ENCODE results near the gene AKAP8L. TPM values are rescaled to one million over a fixed set of nuclear protein-coding genes. Genes with fewer than 3 reads are reported as not detected.
"Not testable (repeated sequence)": the region's sequence is repeated elsewhere in the genome, so short reads cannot be mapped to it uniquely, and the experiment has no call there.

Gene AKAP8L
- total and polyA plus RNA-seq, 2 donors (not counting 1 experiment from before 2014, with no cell fraction given), result 184 to 211 TPM

GRCh38 chr19:15340086-15340485 is 78.7 kb downstream of the AKAP8L start:
- ChIA-PET CTCF (no interaction called here), POLR2A (interaction anchor here (1.2 kb wide), 1 partner anchor 9 kb away, joined by 3 read pairs; no protein-coding TSS in a partner anchor)
- no peaks in the 10 kb centered on the region for H3K9me3 Mint-ChIP-seq (ENCODE audit: insufficient read depth)
- Histone ChIP-seq H3K4me1 (ENCODE audit: control insufficient read depth in 2 of 2, insufficient read depth in 2 of 2, low read length in 2 of 2) (peaks cover 0 to 7% of the 10 kb centered on the region in 2 donors), H3K9ac (ENCODE audit: low read length) (no peak overlapping the region), H3K4me2 (replicated peaks; ENCODE audit: low read depth, low read length, poor library complexity, severe bottlenecking) (no peak overlapping the region), H3K27ac (ENCODE audit: low read length in 2 of 2) (no peak overlapping the region), H2AFZ (ENCODE audit: insufficient read depth, low read depth, low read length, poor library complexity, severe bottlenecking) (no peak overlapping the region), H4K20me1 (ENCODE audit: control insufficient read depth, insufficient read depth, low read length, poor library complexity, severe bottlenecking) (peaks cover 5% of the 10 kb centered on the region), H3K79me2 (ENCODE audit: control insufficient read depth, insufficient read depth, low read length) (peaks cover 64% of the 10 kb centered on the region), H3K36me3 (replicated peaks in 1 of 2; ENCODE audit: control extremely low read depth in 1 of 2, control insufficient read depth in 1 of 2, extremely low read depth in 1 of 2, insufficient read depth in 2 of 2, low read length in 1 of 2) (peaks cover 4 to 38% of the 10 kb centered on the region in 2 experiments), H3K4me3 (ENCODE audit: control extremely low read depth in 1 of 5, extremely low read depth in 1 of 5, insufficient read depth in 1 of 5, low read depth in 2 of 5, low read length in 4 of 5) (no peak overlapping the region), H3K27me3 (replicated peaks in 1 of 4; ENCODE audit: control extremely low read depth in 1 of 4, control insufficient read depth in 3 of 4, insufficient read depth in 4 of 4, low read length in 3 of 4) (no peaks in the 10 kb centered on the region), H3K9me3 (ENCODE audit: control extremely low read depth in 1 of 3, control insufficient read depth in 2 of 3, insufficient read depth in 1 of 3, low read length in 2 of 3) (no peaks in the 10 kb centered on the region)
- TF ChIP-seq EZH2 (IDR thresholded peaks at IDR 0.05; ENCODE audit: borderline replicate concordance, insufficient read depth, low read depth, low read length, poor library complexity, severe bottlenecking), result no peak
- TF ChIP-seq, protein P1, sequence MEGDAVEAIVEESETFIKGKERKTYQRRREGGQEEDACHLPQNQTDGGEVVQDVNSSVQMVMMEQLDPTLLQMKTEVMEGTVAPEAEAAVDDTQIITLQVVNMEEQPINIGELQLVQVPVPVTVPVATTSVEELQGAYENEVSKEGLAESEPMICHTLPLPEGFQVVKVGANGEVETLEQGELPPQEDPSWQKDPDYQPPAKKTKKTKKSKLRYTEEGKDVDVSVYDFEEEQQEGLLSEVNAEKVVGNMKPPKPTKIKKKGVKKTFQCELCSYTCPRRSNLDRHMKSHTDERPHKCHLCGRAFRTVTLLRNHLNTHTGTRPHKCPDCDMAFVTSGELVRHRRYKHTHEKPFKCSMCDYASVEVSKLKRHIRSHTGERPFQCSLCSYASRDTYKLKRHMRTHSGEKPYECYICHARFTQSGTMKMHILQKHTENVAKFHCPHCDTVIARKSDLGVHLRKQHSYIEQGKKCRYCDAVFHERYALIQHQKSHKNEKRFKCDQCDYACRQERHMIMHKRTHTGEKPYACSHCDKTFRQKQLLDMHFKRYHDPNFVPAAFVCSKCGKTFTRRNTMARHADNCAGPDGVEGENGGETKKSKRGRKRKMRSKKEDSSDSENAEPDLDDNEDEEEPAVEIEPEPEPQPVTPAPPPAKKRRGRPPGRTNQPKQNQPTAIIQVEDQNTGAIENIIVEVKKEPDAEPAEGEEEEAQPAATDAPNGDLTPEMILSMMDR (IDR thresholded peaks at IDR 0.05), result no peak
- peaks cover 3% of the 10 kb centered on the region for H3K4me1 Mint-ChIP-seq
- H3K27ac Mint-ChIP-seq, result no peak overlapping the region
- intact Hi-C loops (cut with micrococcal nuclease), result no loop called here
- no peaks in the 10 kb centered on the region for H3K27me3 Mint-ChIP-seq
- H3K4me3 Mint-ChIP-seq, result no peak overlapping the region
- DNase-seq, result no peak
- no peak for ATAC-seq (ENCODE audit: low read depth)
- WGBS (ENCODE audit: insufficient coverage), result 96% methylated on average over 2 of the region's 4 CpGs

GRCh38 chr19:15337202-15337601 is 81.6 kb downstream of the AKAP8L start:
- CTCF ChIA-PET, result no interaction called here
- no peak overlapping the region for H3K4me3 Mint-ChIP-seq

DNA sequence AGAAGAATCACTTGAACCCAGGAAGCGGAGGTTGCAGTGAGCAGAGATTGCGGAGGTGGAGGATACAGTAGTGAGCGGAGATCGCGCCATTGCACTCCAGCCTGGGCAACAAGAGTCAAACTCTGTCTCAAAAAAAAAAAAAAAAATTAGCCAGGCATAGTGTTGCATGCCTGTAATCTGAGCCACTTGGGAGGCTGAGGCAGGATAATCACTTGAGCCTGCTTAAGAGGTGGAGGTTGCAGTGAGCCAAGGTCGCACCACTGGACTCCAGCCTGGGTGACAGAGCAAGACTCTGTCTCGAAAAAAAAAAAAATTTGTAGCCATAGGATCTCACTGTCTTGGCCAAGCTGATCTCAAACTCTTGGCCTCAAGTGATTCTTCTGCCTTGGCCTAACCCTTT is 82.8 kb downstream of the AKAP8L start:
- peaks cover 3 to 25% of the 10 kb centered on the region in 2 experiments for H3K36me3 ChIP-seq (replicated peaks in 1 of 2; ENCODE audit: control extremely low read depth in 1 of 2, control insufficient read depth in 1 of 2, extremely low read depth in 1 of 2, insufficient read depth in 2 of 2, low read length in 1 of 2)
- intact Hi-C loops (cut with micrococcal nuclease), result loop anchor here (2.0 kb wide), 1 partner anchor 83 kb away; the partner anchor contains the start of gene AKAP8L
- H3K27me3 ChIP-seq (replicated peaks in 1 of 4; ENCODE audit: control extremely low read depth in 1 of 4, control insufficient read depth in 3 of 4, insufficient read depth in 4 of 4, low read length in 3 of 4); DNase-seq; H3K9me3 ChIP-seq (ENCODE audit: control extremely low read depth in 1 of 3, control insufficient read depth in 2 of 3, insufficient read depth in 1 of 3, low read length in 2 of 3); H3K27ac ChIP-seq (ENCODE audit: low read length in 2 of 2); H3K27me3 Mint-ChIP-seq; H3K4me2 ChIP-seq (replicated peaks; ENCODE audit: low read depth, low read length, poor library complexity, severe bottlenecking); ATAC-seq (ENCODE audit: low read depth); H3K9ac ChIP-seq (ENCODE audit: low read length); H3K4me3 ChIP-seq (ENCODE audit: control extremely low read depth in 1 of 5, extremely low read depth in 1 of 5, insufficient read depth in 1 of 5, low read depth in 2 of 5, low read length in 4 of 5); H2AFZ ChIP-seq (ENCODE audit: insufficient read depth, low read depth, low read length, poor library complexity, severe bottlenecking); H3K9me3 Mint-ChIP-seq (ENCODE audit: insufficient read depth); H4K20me1 ChIP-seq (ENCODE audit: control insufficient read depth, insufficient read depth, low read length, poor library complexity, severe bottlenecking); H3K4me3 Mint-ChIP-seq: not testable (repeated sequence)
- POLR2A ChIA-PET, result interaction anchor here (0.7 kb wide), 1 partner anchor 48 kb away, joined by 5 read pairs; no protein-coding TSS in a partner anchor
- Mint-ChIP-seq H3K4me1 (peaks cover 21% of the 10 kb centered on the region), H3K27ac (peak overlapping the region; percentile 46)
- WGBS (ENCODE audit: insufficient coverage), result 98% methylated on average over 6 of the region's 7 CpGs
- CTCF ChIA-PET, result interaction anchor here (0.6 kb wide), 1 partner anchor 244 kb away, joined by 3 read pairs; no protein-coding TSS in a partner anchor
- peaks cover 80% of the 10 kb centered on the region for H3K79me2 ChIP-seq (ENCODE audit: control insufficient read depth, insufficient read depth, low read length)
- H3K4me1 ChIP-seq (ENCODE audit: control insufficient read depth in 2 of 2, insufficient read depth in 2 of 2, low read length in 2 of 2), result peaks cover 14 to 33% of the 10 kb centered on the region in 2 donors

More at GRCh38 chr19:15337202-15337601, 81.6 kb downstream of the AKAP8L start:
- H3K9ac ChIP-seq (ENCODE audit: low read length), result no peak overlapping the region
- POLR2A ChIA-PET, result no interaction called here
- 75% methylated on average over 1 of the region's 8 CpGs for WGBS (ENCODE audit: insufficient coverage)
- intact Hi-C loops (cut with micrococcal nuclease), result no loop called here
- no peak for DNase-seq
- peaks cover 0 to 3% (median 0%) of the 10 kb centered on the region in 3 donors for H3K9me3 ChIP-seq (ENCODE audit: control extremely low read depth in 1 of 3, control insufficient read depth in 2 of 3, insufficient read depth in 1 of 3, low read length in 2 of 3)
- H3K4me1 ChIP-seq (ENCODE audit: control insufficient read depth in 2 of 2, insufficient read depth in 2 of 2, low read length in 2 of 2), result peaks cover 14 to 31% of the 10 kb centered on the region in 2 donors
- no peak overlapping the region for H3K27ac ChIP-seq (ENCODE audit: low read length in 2 of 2)
- no peaks in the 10 kb centered on the region for H3K9me3 Mint-ChIP-seq (ENCODE audit: insufficient read depth)
- peaks cover 3 to 28% of the 10 kb centered on the region in 2 experiments for H3K36me3 ChIP-seq (replicated peaks in 1 of 2; ENCODE audit: control extremely low read depth in 1 of 2, control insufficient read depth in 1 of 2, extremely low read depth in 1 of 2, insufficient read depth in 2 of 2, low read length in 1 of 2)
- no peak overlapping the region for H3K4me2 ChIP-seq (replicated peaks; ENCODE audit: low read depth, low read length, poor library complexity, severe bottlenecking)
- no peak overlapping the region for H3K27ac Mint-ChIP-seq
- no peaks in the 10 kb centered on the region for H4K20me1 ChIP-seq (ENCODE audit: control insufficient read depth, insufficient read depth, low read length, poor library complexity, severe bottlenecking)
- H3K4me1 Mint-ChIP-seq, result peaks cover 18% of the 10 kb centered on the region
- H3K79me2 ChIP-seq (ENCODE audit: control insufficient read depth, insufficient read depth, low read length), result peaks cover 77% of the 10 kb centered on the region
- no peak for ATAC-seq (ENCODE audit: low read depth)
- TF ChIP-seq EZH2 (IDR thresholded peaks at IDR 0.05; ENCODE audit: borderline replicate concordance, insufficient read depth, low read depth, low read length, poor library complexity, severe bottlenecking), result no peak
- TF ChIP-seq, protein P1 (IDR thresholded peaks at IDR 0.05), result no peak
- H3K27me3 ChIP-seq (replicated peaks in 1 of 4; ENCODE audit: control extremely low read depth in 1 of 4, control insufficient read depth in 3 of 4, insufficient read depth in 4 of 4, low read length in 3 of 4), result no peaks in the 10 kb centered on the region
- no peaks in the 10 kb centered on the region for H3K27me3 Mint-ChIP-seq
- no peak overlapping the region for H2AFZ ChIP-seq (ENCODE audit: insufficient read depth, low read depth, low read length, poor library complexity, severe bottlenecking)
- H3K4me3 ChIP-seq (ENCODE audit: control extremely low read depth in 1 of 5, extremely low read depth in 1 of 5, insufficient read depth in 1 of 5, low read depth in 2 of 5, low read length in 4 of 5), result no peak overlapping the region
